Body of pancreas (tissue), 4 donors: ENCODE data around the gene EDDM3A. TPM values are rescaled to one million over a fixed set of nuclear protein-coding genes. Genes with fewer than 3 reads are reported as not detected.
A peak's percentile ranks its signal among the peaks of the same experiment; 100 is the strongest.

Experiments
- ATAC-seq: fragments of 150-250 bp; one replicate; pipeline ENCODE4 v1.9.1; 2016
- DNase-seq, 4 donors: peaks; one replicate each; pipeline ENCODE4 v3.0.0-alpha.2; 2019
- H3K27ac ChIP-seq, 4 donors: fragments of 200-600 bp; sonication (generic); 1 replicate in 3 of 4; 2 replicates in 1 of 4; pipeline versions ENCODE4 v1.5.1 to v1.6.1; 2016 to 2019; ENCODE audit warnings: mild to moderate bottlenecking in 1 of 4, mixed read lengths in 1 of 4, moderate library complexity in 1 of 4
- H3K27me3 ChIP-seq, 2 donors: fragments of 200-600 bp; sonication (generic); one replicate each; pipeline ENCODE4 v1.6.0; 2016; ENCODE audit warnings: mild to moderate bottlenecking in 1 of 2
- H3K36me3 ChIP-seq, 2 donors: fragments of 200-600 bp; sonication (generic); replicated peaks in 1 of 2; 2 replicates each; pipeline ENCODE4 v1.5.1; 2016; ENCODE audit warnings: low read depth in 2 of 2; ENCODE audit not compliant: insufficient read depth in 1 of 2
- H3K4me1 ChIP-seq: fragments of 200-600 bp; sonication (generic); one replicate; pipeline ENCODE4 v1.6.0; 2016
- H3K4me3 ChIP-seq, 2 donors: fragments of 200-600 bp; sonication (generic); 1 replicate in 1 of 2; 2 replicates in 1 of 2; pipeline ENCODE4 v1.5.1; 2016 to 2019
- H3K9me3 ChIP-seq, 3 donors: fragments of 200-600 bp; sonication (generic); 1 replicate in 2 of 3; 2 replicates in 1 of 3; pipeline ENCODE4 v1.5.1; 2016
- CTCF ChIP-seq, 7 experiments: fragments of 450-650 bp in 4 of 7; fragments of 200-600 bp in 3 of 7; sonication (generic) in 3 of 7; IDR thresholded peaks; one replicate each; pipeline ENCODE4 v1.5.1; 2016 to 2019; ENCODE audit warnings: antibody characterized with exemption in 7 of 7
- POLR2A ChIP-seq, 3 donors: fragments of 450-650 bp; IDR thresholded peaks; one replicate each; pipeline ENCODE4 v1.6.1; 2016; ENCODE audit warnings: antibody characterized with exemption in 3 of 3, mild to moderate bottlenecking in 2 of 3
- WGBS, 2 donors: methylation state at CpG; one replicate each; pipeline ENCODE4 v1.1.5; 2017; 5-methylcytosine and 5-hydroxymethylcytosine counted together
- intact Hi-C: fragments of 100-400 bp; cut with DNase I; formaldehyde crosslinking; loops from one replicate; pipeline ENCODE4 v1.15.1; 2023
- total RNA-seq, 2 donors: library from RNA; depleted of rRNA; stranded (reverse); fragments of >200 nt; gene quantifications; one replicate each; pipeline ENCODE4 v1.1.0, GENCODE V29; 2016

EDDM3A gene
- total RNA-seq, 2 donors from 2014 or later = not detected

- H3K4me3 ChIP-seq = no peak overlapping the region
- ATAC-seq = peak; percentile 42
- no peak for DNase-seq
- intact Hi-C loops = no loop called here
- no peaks in the 10 kb centered on the region for H3K9me3 ChIP-seq
- no peaks in the 10 kb centered on the region for H3K4me1 ChIP-seq
- no peaks in the 10 kb centered on the region for H3K27me3 ChIP-seq
- TF ChIP-seq POLR2A (IDR thresholded peaks at IDR 0.05) (no peak), CTCF (IDR thresholded peaks at IDR 0.05) (no peak)
- H3K27ac ChIP-seq = no peak overlapping the region
- no peaks in the 10 kb centered on the region for H3K36me3 ChIP-seq
- WGBS, 2 donors = 25 to 27% methylated on average over 3 of the region's 3 CpGs
Observed at GRCh38 chr14:20789230-20789813, 43.6 kb downstream of the EDDM3A start.

- no peak overlapping the region for H3K27ac ChIP-seq
- no peak for TF ChIP-seq CTCF (IDR thresholded peaks at IDR 0.05)
- TF ChIP-seq POLR2A (IDR thresholded peaks at IDR 0.05) = no peak
- no peak for ATAC-seq
- H3K36me3 ChIP-seq = no peaks in the 10 kb centered on the region
- DNase-seq = no peak
- intact Hi-C loops = no loop called here
- no peaks in the 10 kb centered on the region for H3K4me1 ChIP-seq
- no peaks in the 10 kb centered on the region for H3K9me3 ChIP-seq
- H3K27me3 ChIP-seq = no peaks in the 10 kb centered on the region
- WGBS, 2 donors = 84 to 86% methylated on average over 13 of the region's 13 CpGs
- no peak overlapping the region for H3K4me3 ChIP-seq
Observed at GRCh38 chr14:20790464-20791116, 44.9 kb downstream of the EDDM3A start.

GRCh38 chr14:20791187-20791586, 45.5 kb downstream of the EDDM3A start:
- DNase-seq = no peak
- Histone ChIP-seq H3K4me1 (no peaks in the 10 kb centered on the region), H3K36me3 (no peaks in the 10 kb centered on the region), H3K27ac (no peak overlapping the region), H3K4me3 (no peak overlapping the region), H3K9me3 (no peaks in the 10 kb centered on the region), H3K27me3 (no peaks in the 10 kb centered on the region)
- TF ChIP-seq POLR2A (IDR thresholded peaks at IDR 0.05) = no peak
- TF ChIP-seq CTCF (IDR thresholded peaks at IDR 0.05) = no peak
- no peak for ATAC-seq
- intact Hi-C loops = no loop called here
- whole genome bisulfite sequencing, 2 donors = 60 to 66% methylated on average over 7 of the region's 7 CpGs

- intact Hi-C loops = no loop called here
- no peak for DNase-seq
- no peak for ATAC-seq
- Histone ChIP-seq H3K27me3 (no peaks in the 10 kb centered on the region), H3K4me3 (no peak overlapping the region), H3K36me3 (no peaks in the 10 kb centered on the region), H3K4me1 (no peaks in the 10 kb centered on the region), H3K9me3 (no peaks in the 10 kb centered on the region), H3K27ac (no peak overlapping the region)
- no peak for TF ChIP-seq CTCF (IDR thresholded peaks at IDR 0.05)
- no peak for TF ChIP-seq POLR2A (IDR thresholded peaks at IDR 0.05)
- 48 to 49% methylated on average over 2 of the region's 2 CpGs for WGBS, 2 donors
Observed at GRCh38 chr14:20791597-20791996, 45.9 kb downstream of the EDDM3A start.

- no peak for TF ChIP-seq POLR2A (IDR thresholded peaks at IDR 0.05)
- TF ChIP-seq CTCF (IDR thresholded peaks at IDR 0.05) = no peak
- Histone ChIP-seq H3K4me3 (no peak overlapping the region), H3K36me3 (no peaks in the 10 kb centered on the region), H3K27ac (no peak overlapping the region), H3K27me3 (no peaks in the 10 kb centered on the region), H3K9me3 (no peaks in the 10 kb centered on the region), H3K4me1 (no peaks in the 10 kb centered on the region)
- ATAC-seq (no peak), DNase-seq (no peak)
- intact Hi-C loops = no loop called here
- WGBS, 2 donors = 81 to 97% methylated on average over 4 of the region's 4 CpGs
Observed at GRCh38 chr14:20792556-20792955, 46.9 kb downstream of the EDDM3A start.
